A673 (cell line): ENCODE results near the gene TTLL7.

Experiments
- CTCF ChIP-seq: fragments of 300-800, 200-600 bp; sonication (generic); conservative IDR thresholded peaks from 2 replicates; pipeline ENCODE4 v1.5.1; 2017; ENCODE audit warnings: low read depth, mild to moderate bottlenecking, antibody characterized with exemption, low read length, moderate library complexity, mixed read lengths
- EZH2 ChIP-seq: fragments of 200-600 bp; sonication (generic); IDR thresholded peaks from 2 replicates; pipeline ENCODE4 v1.6.1; 2017; ENCODE audit warnings: borderline replicate concordance, low read depth, mild to moderate bottlenecking, mixed read lengths, antibody characterized with exemption, low read length; ENCODE audit not compliant: poor library complexity, severe bottlenecking

- TF ChIP-seq CTCF (no peak), EZH2 (no peak)
Measured at GRCh38 chr1:83896299-83896698, 102.6 kb downstream of the TTLL7 start.
